NT2/D1 (cell line): ENCODE measurements around the gene SEC61A1.

ENCODE experiments used
- SUZ12 ChIP-seq: IDR thresholded peaks from 2 replicates; pipeline ENCODE4 v1.6.1; 2011; ENCODE audit not compliant: insufficient read length, insufficient read depth; ENCODE audit errors: extremely low read depth
- YY1 ChIP-seq: IDR thresholded peaks from 2 replicates; pipeline ENCODE4 v1.6.1; 2011; ENCODE audit not compliant: insufficient read length, insufficient read depth
- ZNF274 ChIP-seq: IDR thresholded peaks from 2 replicates; pipeline ENCODE4 v1.6.1; 2011; ENCODE audit warnings: mild to moderate bottlenecking, low read depth, low read length

- no peak for TF ChIP-seq ZNF274
- no peak for TF ChIP-seq SUZ12
- no peak for TF ChIP-seq YY1
Measured at GRCh38 chr3:128012050-128012449, 40.2 kb upstream of the SEC61A1 start.
